Stimulated activated CD8-positive, alpha-beta memory T cell treated with anti-CD3 and anti-CD28 coated beads, Interleukin-2, amount 100 ng/mL, for 48 hours (primary cell): ENCODE data around the gene NUMA1.
A peak's percentile ranks its signal among the peaks of the same experiment; 100 is the strongest.

Source experiments
- DNase-seq, 2 donors: peaks; one replicate each; pipeline ENCODE4 v3.0.0-alpha.2; 2020; ENCODE audit warnings: low read depth in 2 of 2

Gene NUMA1

DNA sequence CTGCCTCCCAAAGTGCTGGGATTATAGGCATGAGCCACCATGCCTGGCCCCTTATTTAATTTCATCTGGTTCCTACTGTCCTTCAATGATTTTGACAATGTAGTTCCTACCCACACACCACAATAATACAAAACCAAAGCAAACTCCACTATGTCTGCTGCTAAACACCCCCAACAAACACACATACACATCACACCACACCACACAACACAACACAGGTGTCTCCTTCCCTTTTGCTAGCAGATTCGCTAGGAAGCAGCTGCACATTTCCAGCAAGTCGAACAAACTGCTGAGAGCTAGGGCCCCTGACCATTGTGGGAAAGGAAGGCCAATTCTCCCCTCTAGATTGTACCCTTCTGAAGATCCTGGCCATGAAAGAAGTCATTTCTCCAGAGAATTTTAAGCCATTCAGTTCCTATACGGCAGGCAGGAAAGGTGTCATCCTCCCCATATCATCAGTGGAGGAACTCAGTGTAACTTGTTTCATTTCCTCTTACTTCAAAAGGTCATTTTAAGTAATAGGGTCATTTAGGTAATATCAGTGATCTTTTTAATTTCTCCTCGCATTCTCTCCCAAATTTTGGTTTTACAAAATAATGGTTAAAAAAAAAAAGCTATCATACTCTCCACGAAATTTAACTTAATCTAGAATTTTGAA, 18.5 kb downstream of the NUMA1 start:
- DNase-seq: no peak

DNA sequence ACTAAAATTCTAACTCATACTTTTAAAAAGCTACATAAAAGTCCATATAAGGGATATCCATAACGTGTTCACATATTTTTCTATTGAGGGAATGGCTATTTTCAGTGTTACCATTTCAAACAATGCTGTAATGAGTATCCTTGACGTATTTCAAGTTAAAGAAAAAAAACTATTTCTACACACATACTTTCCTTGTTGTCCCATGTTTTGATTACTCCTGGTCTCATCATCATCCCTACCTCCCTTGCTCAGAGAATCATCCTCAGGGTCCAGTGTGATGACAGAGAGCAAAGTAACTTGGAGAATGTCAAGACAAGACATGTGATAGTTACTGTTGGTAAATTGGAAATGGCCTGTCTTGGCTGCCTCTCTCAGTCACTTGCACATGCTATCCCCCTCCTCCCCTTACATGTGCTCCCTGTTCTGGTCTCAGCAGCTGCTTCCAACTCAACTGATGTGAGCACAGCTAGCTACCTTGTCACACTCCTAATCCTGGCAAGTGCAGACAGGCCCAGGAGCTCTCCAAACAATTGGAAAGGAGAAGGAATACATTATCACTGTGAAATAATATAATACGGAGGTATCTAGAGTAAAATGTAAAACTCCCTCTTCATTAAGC, 21.8 kb downstream of the NUMA1 start:
- DNase-seq: no peak

DNA sequence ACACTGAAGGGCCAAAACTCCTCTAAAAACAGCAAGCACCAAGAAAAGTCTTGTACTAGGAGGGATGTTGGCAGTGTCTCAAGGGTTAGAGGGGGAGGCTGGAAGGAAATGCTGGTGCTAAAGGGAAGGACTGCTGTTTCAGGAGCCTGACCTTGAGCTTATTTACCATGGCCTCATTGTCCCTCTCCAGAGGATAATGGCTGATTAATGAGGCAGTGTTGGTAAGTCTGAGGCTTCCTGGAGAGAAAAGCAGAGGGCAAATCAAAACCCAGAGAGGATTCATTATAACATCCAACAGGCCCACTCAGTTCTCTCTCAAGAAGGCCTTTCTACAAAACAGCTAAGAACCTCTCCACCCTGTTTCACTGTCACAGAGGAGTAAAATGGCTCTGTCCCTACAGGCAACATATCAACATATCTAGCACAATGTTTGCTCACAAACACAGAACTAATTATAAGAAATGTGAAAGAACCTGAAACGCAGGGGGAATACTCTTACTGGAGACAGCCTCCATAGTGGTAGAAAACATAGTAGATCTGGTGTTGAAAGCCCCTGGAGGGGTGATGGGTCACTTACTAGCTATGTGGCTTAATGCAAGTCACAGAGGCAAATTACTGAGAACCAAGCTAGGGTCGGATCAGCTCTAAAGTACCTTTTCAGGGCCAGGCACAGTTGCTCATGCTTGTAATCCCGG, 31.4 kb downstream of the NUMA1 start:
- DNase-seq: no peak

DNA sequence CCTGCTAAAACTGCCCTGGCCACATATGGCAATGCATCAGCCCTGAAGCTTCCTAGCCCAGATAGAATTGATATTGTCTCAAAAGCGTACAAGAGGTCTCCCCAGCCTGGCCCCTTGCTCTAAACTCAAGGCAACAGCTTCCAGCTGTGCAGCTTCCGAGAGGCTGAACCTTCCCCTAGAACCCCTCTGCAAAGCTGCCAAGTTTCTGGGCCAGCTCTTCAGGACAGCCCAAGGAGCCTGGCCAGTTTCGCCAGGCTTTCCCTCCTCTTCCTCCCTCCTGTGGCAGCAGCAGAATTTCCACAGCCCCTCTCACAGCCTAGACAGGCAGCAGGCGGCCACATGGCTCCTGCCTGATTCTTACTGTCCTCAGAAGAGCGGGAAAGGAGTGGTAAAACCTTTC, 34.5 kb downstream of the NUMA1 start:
- DNase-seq: no peak

DNA sequence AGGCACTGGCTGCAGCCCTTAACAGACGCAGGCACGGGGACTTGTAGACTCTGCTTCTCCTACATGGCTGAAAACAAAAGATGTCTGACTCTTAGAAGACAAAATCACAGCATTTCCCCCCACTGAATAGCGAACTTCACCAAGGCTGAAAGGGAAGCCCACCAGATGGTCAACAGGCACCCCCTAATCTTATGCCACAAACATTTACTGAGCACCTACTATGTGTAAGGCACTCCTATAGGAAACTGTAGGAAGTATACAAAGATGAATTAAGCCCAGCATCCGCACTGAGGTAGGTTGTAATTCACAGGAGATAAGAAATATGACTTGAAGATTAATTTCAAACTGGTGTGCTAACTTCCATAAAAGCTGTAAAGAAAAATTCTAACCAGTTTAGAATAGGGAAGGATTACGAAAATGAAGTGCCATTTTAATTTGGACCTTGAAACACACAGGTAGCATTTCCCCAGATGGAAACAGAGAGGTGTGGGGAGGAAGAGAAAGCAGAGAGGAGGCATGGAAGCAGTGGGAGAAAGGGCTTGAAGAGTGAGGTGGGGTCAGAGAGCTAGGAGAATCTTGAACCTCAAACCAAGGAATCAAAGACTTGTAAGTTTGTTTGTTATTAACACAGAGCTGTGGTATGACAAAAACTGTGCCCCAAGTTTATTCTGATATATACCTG, 38.1 kb downstream of the NUMA1 start:
- no peak for DNase-seq

DNA sequence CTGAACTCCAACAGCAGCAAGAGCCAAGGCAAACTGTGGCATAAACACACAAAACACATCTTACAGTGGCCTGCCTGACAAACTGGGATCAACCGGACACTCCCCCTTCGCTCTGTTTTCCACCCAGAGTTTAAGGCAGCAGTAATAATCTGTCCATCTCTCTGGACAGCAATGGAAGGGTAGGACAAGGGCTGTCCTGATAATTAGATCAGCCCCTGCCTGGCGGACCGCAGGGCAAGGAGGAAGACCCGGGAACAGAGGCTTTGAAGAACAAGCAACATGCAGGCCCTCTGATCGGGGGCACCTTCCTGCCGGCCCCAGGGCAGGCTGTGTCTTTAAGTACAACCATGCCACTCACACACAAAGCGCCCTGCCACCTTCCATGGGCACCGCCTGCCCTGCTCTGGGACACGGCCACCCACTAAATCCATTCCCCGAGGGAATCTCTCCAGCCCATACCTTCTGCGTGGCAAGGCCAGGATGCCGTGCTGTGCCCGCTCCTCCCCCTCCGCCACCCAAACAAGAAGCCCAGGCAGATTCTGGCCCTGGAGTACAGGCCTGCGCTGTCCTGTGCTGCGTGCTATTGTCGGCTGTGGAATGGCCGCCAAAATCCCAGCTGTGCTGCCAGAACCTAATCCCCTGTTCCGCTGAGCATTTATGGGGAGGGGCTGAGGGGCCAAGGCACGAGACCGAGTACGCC, 38.8 kb downstream of the NUMA1 start:
- DNase-seq: no peak

DNA sequence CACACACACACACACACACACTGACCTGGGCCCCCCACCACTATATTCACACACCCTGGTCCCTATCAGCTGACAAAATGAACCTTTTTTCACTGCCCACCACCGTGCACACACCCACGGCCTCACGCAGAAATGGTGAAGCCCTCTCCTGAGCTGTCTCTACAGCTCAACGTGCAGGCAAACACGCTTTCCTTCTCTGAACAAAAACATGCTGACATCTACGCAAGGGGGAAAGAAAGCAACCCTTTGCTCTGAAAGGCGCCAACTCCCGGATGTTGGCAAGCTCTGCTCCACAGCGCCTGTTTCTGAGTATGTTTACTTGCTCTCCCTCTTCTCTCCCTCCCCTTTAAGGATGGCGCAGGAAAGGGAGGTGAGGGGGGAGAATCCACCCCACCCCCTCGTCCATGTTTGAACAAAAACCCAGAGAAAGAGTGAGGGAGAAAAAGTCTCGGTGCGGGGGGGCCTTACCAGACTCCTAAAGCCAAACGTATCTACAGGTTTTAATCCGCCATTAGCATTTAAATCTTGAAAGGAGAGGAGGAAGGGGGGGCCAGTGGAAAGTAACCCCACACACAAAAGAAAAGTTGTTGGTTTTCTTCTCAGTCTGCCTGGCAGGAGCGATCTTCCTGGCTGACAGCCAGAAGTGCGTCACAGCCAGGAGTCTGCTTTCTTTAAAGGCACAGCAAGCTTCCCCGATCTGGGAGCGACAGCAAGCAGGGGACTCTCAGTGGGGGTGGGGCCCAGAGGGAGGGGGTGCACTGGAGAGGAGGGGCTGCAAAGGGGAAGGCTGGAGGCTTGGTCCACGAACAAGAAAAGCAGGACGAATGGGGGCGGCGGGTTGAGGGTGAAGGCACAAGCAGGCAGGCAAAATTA, 39.6 kb downstream of the NUMA1 start:
- peak; percentile 40 to 57 for DNase-seq

DNA sequence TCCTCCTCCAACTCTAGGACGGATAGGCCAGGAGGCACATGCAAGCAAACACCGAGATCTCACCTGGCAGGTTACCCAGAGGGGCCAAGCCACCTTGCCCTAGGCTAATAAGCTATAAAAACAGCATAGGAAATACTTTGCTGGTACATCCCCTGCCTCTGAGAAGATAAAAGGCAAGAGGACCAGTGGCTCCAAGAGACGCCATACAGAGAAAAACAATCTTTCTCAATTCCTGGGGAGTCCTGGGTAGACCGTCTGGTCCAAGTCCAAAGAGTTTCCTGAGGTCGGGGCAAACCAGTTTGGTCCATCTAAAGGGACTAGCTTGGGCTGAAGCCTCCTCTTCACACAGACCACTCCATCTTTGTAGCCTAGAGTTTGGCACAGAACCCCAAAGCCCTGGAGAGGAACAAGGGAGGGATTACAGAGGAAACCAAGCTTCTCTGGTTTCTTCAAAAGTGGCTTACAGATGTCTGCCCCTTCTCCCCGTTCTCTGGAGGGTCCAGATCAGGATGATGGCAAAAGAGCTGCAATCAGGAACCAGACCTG, 40.4 kb downstream of the NUMA1 start:
- no peak for DNase-seq

DNA sequence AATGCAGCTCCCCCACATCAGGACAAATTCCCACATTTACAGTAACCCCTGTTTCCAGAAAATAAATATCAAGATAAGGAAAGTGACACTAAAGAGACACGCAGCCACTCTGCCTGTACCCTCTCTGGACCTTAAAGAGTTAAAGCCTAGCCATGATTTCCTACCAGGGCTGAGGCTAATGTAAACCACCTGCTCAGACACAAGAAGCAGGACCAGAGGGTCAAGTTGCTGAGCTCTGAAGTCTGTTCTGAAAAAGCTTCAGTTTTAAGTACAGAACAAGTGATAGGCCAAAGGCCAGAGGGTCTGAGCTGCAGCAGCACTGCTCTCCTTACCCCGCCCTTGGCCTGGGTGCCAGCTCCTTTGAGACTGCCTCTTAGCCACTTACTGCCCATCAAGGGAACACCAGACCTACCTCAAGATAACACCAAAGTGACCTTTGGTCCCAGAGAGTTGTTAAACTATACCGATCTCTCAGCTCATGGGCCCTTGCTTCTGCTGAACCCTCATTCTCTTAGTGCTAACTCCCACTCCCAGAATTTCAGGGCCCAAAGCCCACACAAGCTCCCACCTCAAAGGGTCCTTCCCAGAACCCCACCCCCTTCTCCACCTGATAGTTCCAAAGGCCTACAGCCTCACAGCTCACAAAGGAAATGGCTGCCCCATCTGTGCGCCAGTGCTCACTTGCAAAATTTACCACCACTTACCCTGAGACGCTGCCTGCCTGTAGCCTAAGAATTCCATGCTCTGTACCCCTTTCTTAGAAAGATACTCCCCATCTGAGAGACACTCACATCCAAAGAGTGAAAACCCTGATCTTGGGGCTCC, 41.1 kb downstream of the NUMA1 start:
- no peak for DNase-seq

DNA sequence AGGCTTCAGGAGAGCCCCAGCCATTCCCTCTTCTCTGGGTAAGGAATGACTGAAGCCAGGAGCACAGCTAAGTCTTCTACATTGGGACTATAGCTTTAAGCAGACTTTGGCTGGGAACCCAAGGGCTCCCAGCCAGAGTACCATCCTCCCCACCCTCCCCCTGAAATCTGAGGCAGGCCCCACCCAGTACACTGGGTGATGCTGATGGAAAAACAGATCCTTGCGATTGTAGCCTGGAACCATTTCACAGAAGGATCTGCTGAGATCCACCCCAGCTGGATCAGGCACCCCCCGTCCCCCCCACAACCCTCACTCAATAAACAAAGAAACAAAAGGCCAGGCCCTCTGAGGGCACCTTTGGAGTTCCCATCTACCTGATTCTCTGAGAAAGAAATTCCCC, 41.9 kb downstream of the NUMA1 start:
- DNase-seq: no peak

DNA sequence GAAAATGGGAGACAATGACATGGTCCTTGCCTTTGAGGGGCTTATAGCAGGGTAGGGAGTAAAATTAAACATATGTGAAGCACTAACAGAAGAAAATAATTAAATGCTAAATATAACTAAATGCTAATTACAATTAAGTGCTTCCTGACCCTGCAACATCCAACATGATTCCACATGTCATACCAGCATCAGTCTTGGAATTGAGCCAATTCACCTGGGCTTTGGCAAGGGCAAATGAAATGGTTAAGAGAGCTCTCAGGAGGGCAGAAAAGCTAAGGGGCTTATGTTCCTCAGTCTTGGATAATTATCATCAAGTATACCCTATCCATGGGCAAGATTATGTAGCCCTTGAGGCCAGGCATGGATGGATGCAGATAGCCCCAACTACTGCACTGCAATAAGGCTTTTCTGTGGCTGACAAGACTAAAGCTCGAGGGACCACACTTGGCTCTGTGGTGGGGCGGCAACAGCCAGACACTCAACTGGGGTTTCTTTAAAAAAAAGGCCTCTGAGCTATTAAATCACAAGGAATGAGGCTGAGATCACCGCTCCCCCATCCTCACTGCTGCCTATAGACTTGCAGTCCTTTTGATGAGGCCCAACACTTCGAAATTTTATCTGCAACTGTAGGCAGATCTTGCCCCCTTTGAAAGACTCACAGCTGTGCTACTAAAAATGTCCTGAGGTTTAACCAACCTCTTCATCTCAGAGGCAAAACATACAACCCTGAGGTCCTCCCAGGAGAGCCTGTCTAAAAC, 42.6 kb downstream of the NUMA1 start:
- DNase-seq: no peak

DNA sequence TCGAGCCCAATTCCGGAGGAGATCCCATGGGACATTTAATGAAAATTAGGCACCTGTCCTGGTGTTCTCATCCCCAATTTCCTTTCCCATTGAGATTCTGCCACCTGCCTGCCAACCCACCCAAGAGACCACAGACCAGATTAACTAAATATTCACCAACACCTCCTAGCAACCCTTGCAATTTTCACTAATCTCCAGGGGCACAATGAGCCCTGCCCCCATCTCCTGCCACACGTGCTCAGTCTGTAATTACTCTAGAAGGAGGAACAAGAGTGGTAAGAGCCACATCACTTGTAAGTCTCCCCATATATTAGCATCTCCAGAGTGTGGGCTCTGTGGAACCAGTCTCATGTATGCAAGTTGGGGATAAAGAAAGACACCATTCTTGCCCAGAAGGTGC, 43.7 kb downstream of the NUMA1 start:
- no peak for DNase-seq

DNA sequence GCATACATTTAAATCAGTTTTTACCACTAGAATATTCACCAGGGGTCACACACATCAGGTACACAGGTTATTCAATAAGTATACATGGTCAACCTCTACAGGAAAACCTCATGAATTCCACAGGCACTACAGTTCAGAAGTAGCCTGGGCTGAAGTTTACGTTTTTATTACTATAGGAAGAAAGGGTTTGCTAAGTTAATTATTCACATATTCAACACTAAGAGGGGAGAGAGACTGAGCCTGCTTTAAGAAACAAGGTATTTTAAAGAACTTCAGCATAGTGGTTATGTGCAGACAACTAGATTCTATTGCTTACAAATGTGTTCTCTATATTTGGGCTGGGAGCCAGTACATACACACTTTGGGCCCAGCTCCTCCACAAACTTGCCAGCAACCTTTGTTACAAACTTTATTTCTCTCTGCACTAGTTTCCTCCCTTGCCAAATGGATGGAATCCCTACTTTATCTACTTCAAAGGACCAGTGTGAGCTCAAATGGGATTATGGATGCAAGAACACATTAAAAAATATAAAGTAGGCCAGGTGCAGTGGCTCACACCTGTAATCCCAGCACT, 49.8 kb downstream of the NUMA1 start:
- no peak for DNase-seq

DNA sequence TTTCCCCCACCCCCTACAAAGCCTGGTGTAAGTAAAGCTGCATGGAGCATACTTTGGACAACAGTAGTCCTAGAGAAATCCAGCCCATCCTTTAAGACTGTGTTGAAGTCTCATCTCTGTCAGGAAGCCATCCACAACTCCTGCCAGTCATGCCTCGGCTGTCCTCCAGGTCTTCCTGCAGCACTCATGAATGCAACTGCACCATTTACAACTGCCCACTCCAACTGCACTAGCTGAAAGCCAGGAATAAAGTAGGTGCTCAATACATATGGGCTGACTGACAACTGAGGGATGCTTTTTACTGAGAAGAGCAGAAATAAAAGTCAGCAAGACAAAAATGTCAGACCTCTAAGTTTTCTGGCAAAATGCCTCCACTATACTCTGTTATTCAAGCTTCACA, 54.3 kb downstream of the NUMA1 start:
- DNase-seq: no peak

DNA sequence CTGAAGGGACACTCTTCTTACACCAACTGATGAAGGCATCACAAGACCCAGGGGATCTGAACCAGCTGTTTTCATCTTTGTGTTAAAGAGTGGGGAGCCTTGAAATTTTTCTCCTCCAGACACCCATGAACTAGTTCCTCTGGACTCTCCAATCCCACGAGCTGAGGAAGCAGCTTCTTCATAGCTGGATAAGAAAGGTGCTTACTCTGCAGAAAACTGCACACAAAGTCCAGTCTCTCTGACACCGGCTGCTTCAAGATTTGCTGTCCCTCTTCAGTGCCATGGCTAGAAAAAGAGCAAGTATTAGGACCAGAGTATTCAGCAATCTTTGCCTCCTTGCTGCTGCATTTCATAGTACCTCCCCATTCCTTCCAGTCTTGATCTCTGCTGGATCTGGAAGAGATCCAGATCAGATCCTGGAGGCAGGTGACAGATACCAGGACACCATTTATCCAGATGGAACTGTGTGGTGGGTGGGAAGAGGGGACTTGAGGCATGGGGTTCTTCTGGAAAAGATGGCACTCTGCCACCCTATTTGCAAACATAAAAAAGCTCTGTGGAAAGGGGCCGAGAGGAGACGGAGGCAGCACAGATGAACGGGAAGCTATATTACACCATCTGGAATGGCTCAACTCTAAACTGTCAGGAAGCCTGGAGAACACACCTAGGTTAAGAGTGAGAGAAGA, 56.1 kb downstream of the NUMA1 start:
- DNase-seq: no peak

DNA sequence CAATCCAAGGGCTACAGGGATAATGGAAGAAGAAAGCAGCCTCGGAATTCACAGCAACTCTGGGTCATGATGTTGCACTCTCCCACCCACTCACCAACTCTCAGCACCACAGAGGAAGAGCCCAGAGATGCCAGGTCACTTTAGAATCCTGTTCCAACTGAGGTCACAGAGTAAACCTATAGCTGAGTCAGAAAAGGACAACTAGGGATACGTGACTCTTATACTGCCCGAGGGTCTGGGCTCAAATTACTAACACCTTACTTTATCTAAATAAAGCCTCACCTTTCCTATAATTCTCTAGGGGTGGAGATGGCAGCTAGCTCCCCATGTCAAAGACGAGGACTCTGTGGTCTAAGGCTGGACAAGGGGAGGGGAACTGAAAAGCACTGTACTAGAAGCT, 57.0 kb downstream of the NUMA1 start:
- no peak for DNase-seq

DNA sequence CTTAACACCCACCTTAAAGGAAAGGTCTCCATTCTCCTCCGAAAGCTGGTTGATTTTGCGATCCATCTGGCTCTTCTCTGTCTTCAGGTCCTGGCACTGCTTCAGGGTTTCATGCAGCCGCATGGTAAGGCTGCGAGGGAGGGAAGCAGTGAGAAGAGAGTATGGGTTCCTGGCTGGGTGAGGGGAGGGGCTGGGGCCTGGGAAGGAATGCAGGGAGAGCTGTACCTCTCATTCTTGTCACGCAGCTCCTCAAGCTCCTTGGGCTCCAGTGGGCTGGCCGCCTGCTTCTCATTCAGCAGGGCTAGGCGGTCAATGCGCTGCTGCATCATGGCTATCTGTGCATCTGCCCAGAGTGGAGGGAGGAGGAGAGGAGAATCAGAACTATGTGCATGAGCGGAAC, 62.2 kb downstream of the NUMA1 start:
- no peak for DNase-seq

DNA sequence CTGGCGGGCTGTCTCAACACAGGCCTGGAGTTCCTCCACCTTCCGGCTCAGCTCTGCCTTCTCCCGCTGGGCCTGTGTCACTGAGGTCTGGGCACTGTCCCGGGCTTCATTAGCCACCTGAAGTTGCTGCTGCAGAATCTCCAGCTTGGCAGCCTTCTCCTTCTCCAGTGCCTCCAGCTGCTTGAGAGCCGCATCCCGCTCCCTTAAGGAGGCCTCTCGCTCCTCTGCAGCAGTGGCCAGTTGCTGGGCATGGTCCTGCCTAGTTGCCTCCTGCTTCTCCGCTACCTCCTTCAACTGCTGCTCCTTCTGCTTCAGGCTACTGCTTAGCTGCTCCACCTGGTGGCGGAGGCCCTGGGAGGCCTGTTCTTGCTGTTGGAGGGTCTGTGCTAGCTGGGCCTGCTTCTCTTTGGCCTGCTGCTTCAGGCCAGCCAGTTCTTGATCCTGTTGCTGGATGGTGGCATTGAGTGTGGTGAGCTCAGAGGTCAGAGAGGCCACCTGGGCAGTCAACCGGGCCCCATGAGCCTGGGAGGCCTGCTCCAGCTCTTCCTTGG, 64.8 kb downstream of the NUMA1 start:
- DNase-seq: no peak
